ENCODE measurements around the gene AKNA.
"Not testable (repeated sequence)": the region's sequence is repeated elsewhere in the genome, so short reads cannot be mapped to it uniquely, and the experiment has no call there.

GRCh38 chr9:114333718-114334117, 54.1 kb downstream of the AKNA start:
- not testable (repeated sequence) for TF ChIP-seq CTCF, EP300, POLR2AphosphoS5, POLR2A (IDR thresholded peaks at IDR 0.05)

Measured in sigmoid colon (tissue), 4 donors.